ENCODE results near the gene CCDC57.

DNA sequence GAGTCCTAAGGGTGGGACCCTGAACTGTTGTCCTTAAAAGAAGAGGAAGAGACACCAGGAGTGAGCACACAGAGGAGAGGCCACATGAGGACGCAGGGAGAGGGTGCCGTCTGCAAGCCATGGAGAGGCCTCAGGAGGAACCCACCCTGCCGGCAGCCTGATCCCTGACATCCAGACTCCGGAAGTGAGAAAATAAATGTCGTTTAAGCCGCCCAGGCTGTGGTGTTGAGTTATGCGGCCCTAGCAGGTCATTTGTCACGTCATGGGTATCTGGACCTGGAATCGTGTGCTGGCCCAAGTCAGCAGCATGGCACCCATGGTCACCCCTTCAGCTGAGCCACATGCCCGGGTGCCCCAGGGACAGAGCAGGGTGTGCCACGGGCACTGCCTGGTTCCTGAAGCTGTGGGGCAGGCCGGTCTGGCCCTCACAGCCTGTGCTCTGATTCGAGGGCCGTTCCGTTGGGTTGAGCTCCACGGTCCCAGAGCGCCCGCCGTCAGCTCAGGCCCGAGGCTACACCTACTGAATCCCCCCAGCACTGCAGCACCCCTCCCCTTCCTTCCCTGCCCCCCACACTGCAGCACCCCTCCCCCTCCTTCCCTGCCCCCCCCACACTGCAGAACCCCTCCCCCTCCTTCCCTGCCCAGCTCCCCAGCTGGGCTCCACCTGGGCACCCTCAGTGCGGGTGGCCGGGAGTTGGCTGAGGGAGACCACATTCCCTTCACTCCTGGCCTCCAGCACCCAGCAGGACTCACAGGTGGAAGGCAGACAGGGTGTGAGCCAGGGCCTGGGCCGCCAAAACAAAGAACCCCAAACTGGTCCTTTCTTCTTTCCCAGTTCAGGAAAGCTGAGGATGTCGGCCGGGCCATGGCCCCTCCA is 2.7 kb upstream of the CCDC57 start:
- TF ChIP-seq, protein P1, sequence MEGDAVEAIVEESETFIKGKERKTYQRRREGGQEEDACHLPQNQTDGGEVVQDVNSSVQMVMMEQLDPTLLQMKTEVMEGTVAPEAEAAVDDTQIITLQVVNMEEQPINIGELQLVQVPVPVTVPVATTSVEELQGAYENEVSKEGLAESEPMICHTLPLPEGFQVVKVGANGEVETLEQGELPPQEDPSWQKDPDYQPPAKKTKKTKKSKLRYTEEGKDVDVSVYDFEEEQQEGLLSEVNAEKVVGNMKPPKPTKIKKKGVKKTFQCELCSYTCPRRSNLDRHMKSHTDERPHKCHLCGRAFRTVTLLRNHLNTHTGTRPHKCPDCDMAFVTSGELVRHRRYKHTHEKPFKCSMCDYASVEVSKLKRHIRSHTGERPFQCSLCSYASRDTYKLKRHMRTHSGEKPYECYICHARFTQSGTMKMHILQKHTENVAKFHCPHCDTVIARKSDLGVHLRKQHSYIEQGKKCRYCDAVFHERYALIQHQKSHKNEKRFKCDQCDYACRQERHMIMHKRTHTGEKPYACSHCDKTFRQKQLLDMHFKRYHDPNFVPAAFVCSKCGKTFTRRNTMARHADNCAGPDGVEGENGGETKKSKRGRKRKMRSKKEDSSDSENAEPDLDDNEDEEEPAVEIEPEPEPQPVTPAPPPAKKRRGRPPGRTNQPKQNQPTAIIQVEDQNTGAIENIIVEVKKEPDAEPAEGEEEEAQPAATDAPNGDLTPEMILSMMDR (IDR thresholded peaks at IDR 0.05): no peak
- TF ChIP-seq EZH2 (IDR thresholded peaks at IDR 0.05) (no peak), EZH2phosphoT487 (IDR thresholded peaks at IDR 0.05) (no peak)
